ENCODE measurements around the gene DLGAP3.
"Not testable (repeated sequence)": the region's sequence is repeated elsewhere in the genome, so short reads cannot be mapped to it uniquely, and the experiment has no call there.

Gene DLGAP3

GRCh38 chr1:34825455-34826091 lies 103.9 kb downstream of the DLGAP3 start:
- H3K4me2 ChIP-seq (ENCODE audit: low read length): no peak overlapping the region
- H3K27me3 ChIP-seq (ENCODE audit: control insufficient read depth, insufficient read depth, low read length): no peaks in the 10 kb centered on the region
- H3K36me3 ChIP-seq (ENCODE audit: insufficient read depth, low read length): no peaks in the 10 kb centered on the region
- no peak overlapping the region for H3K9ac ChIP-seq (ENCODE audit: low read depth, low read length)
- H3K4me1 ChIP-seq (ENCODE audit: control insufficient read depth, insufficient read depth, low read length): no peaks in the 10 kb centered on the region
- H3K9me3 ChIP-seq (replicated peaks; ENCODE audit: low read length): no peaks in the 10 kb centered on the region
- no peak overlapping the region for H3K4me3 ChIP-seq (ENCODE audit: low read length)

DNA sequence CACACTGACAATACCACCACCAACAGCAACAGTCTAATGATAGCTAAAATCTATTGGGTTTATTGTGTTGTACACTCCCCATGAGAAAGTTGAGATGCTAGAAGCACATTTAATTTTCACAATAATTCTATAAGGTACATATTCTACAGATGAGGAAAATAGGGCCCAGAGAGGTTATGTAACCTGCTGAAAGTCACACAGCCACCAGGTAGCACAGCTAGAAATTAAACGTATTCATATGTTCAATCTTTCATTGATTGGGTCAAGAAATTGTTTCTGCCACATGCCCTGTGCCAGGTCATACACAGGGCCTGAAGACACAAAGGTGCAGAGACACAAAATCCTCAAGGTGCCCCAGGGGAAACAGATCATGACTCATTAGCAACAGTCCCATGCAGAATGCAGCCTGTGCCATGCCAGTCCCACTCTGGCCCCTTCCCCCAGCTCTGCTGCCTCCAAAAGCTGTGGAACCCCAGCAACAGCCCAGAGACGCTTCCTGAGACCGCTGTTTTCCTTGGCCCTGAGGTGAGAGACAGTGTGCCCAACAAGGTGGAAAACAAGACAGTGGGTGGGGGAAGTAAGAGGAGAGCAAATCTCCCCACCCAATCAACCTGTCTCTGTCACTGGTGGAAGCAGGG lies 104.5 kb downstream of the DLGAP3 start:
- Histone ChIP-seq H3K36me3 (ENCODE audit: insufficient read depth, low read length) (no peaks in the 10 kb centered on the region), H3K4me3 (ENCODE audit: low read length) (no peak overlapping the region), H3K4me1 (ENCODE audit: control insufficient read depth, insufficient read depth, low read length) (no peaks in the 10 kb centered on the region), H3K9me3 (replicated peaks; ENCODE audit: low read length) (no peaks in the 10 kb centered on the region), H3K27me3 (ENCODE audit: control insufficient read depth, insufficient read depth, low read length) (no peaks in the 10 kb centered on the region), H3K4me2 (ENCODE audit: low read length) (no peak overlapping the region), H3K9ac (ENCODE audit: low read depth, low read length) (no peak overlapping the region)

DNA sequence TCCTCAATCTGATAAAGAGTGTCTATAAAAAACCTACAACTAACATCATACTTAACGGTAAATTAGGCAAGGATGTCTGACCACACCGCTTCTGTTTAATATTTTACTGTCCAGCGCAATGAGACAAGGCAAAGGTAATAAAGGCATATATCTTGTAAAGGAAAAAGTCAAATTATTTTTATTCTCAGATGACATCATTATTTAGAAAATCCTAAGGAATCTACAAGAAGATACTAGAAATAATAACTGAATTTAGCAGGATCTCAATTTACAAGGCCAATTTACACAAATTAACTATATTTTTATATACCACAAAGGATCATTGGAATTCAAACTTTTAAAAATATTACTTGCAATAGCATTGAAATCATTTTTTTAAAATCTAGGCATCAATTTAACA lies 107.2 kb downstream of the DLGAP3 start:
- H3K36me3 ChIP-seq (ENCODE audit: insufficient read depth, low read length): no peaks in the 10 kb centered on the region
- no peak overlapping the region for H3K4me2 ChIP-seq (ENCODE audit: low read length)
- H3K4me3 ChIP-seq (ENCODE audit: low read length): no peak overlapping the region
- no peak overlapping the region for H3K9ac ChIP-seq (ENCODE audit: low read depth, low read length)
- H3K27me3 ChIP-seq (ENCODE audit: control insufficient read depth, insufficient read depth, low read length): no peaks in the 10 kb centered on the region
- H3K9me3 ChIP-seq (replicated peaks; ENCODE audit: low read length): no peaks in the 10 kb centered on the region
- no peaks in the 10 kb centered on the region for H3K4me1 ChIP-seq (ENCODE audit: control insufficient read depth, insufficient read depth, low read length)

DNA sequence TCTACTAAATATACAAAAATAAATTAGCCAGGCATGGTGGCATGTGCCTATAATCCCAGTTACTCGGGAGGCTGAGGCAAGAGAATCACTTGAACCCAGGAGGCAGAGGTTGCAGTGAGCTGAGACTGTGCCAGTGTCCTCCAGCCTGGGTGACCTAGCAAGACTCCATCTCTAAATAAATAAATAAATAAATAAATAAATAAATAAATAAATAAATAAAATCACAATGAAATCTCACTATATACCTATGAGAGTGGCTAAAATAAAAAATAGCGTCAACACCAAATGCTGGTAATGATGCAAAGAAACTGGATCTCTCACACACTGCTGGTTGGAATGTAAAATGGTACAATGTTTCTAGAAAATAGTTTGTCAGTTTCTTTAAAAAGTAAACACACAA lies 110.6 kb downstream of the DLGAP3 start:
- H3K4me2 ChIP-seq (ENCODE audit: low read length); H3K9me3 ChIP-seq (replicated peaks; ENCODE audit: low read length); H3K4me3 ChIP-seq (ENCODE audit: low read length); H3K27me3 ChIP-seq (ENCODE audit: control insufficient read depth, insufficient read depth, low read length); H3K36me3 ChIP-seq (ENCODE audit: insufficient read depth, low read length); H3K4me1 ChIP-seq (ENCODE audit: control insufficient read depth, insufficient read depth, low read length); H3K9ac ChIP-seq (ENCODE audit: low read depth, low read length): not testable (repeated sequence)

GRCh38 chr1:34816778-34817177 lies 112.7 kb downstream of the DLGAP3 start:
- no peak overlapping the region for H3K4me2 ChIP-seq (ENCODE audit: low read length)
- no peaks in the 10 kb centered on the region for H3K4me1 ChIP-seq (ENCODE audit: control insufficient read depth, insufficient read depth, low read length)
- no peaks in the 10 kb centered on the region for H3K27me3 ChIP-seq (ENCODE audit: control insufficient read depth, insufficient read depth, low read length)
- no peaks in the 10 kb centered on the region for H3K9me3 ChIP-seq (replicated peaks; ENCODE audit: low read length)
- H3K36me3 ChIP-seq (ENCODE audit: insufficient read depth, low read length): no peaks in the 10 kb centered on the region
- no peak overlapping the region for H3K9ac ChIP-seq (ENCODE audit: low read depth, low read length)
- no peak overlapping the region for H3K4me3 ChIP-seq (ENCODE audit: low read length)

DNA sequence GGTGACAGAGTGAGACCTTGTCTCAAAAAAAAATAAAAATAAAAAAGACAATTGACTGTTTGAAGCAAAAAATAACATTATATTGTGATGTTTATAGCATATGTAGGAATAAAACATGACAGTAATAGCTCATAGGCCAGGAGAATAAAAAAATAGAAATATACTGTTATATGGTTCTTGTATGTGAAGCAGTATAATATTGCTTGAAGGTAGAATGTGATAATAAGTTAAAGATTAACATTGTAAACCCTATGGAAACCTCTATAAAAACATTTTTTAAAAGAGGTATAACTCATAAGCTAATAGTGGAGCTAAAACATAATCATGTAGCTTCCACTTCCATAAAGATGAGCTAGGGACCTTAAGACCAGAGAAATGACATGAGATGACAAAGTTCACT lies 113.1 kb downstream of the DLGAP3 start:
- Histone ChIP-seq H3K4me1 (ENCODE audit: control insufficient read depth, insufficient read depth, low read length) (no peaks in the 10 kb centered on the region), H3K9ac (ENCODE audit: low read depth, low read length) (no peak overlapping the region), H3K4me3 (ENCODE audit: low read length) (no peak overlapping the region), H3K27me3 (ENCODE audit: control insufficient read depth, insufficient read depth, low read length) (no peaks in the 10 kb centered on the region), H3K9me3 (replicated peaks; ENCODE audit: low read length) (no peaks in the 10 kb centered on the region), H3K4me2 (ENCODE audit: low read length) (no peak overlapping the region), H3K36me3 (ENCODE audit: insufficient read depth, low read length) (no peaks in the 10 kb centered on the region)

All from skeletal muscle satellite cell (primary cell).